Islet of Langerhans (tissue), 1 donor: Measurements from ENCODE around the gene RPUSD3.
"Not testable (repeated sequence)": the region's sequence is repeated elsewhere in the genome, so short reads cannot be mapped to it uniquely, and the experiment has no call there.

ENCODE experiments used
- FAIRE-seq: peaks from one replicate; lab custom pipeline; 2011; peaks lifted over from hg19 to GRCh38; lab: Jason Lieb, UNC

RPUSD3 gene

GRCh38 chr3:9843715-9844438 is at the start of gene RPUSD3:
Gene RPUSD3, minus strand, starts transcription at chr3:9844008. Its CDS starts 18 bp downstream, at chr3:9843990.
- no peak for FAIRE-seq

- FAIRE-seq = no peak
These were observed 47.3 kb upstream of the RPUSD3 start for GRCh38 chr3:9891072-9891622.

- no peak for FAIRE-seq
These were observed 46.7 kb upstream of the RPUSD3 start, which contains the start of gene JAGN1 for GRCh38 chr3:9890249-9891071. Gene JAGN1, plus strand, starts transcription at chr3:9890610. Its CDS starts 113 bp downstream, at chr3:9890723.

GRCh38 chr3:9889405-9889804 is 45.6 kb upstream of the RPUSD3 start:
- no peak for FAIRE-seq

GRCh38 chr3:9888540-9888939 is 44.7 kb upstream of the RPUSD3 start:
- FAIRE-seq = no peak

- no peak for FAIRE-seq
These were observed 43.7 kb upstream of the RPUSD3 start for GRCh38 chr3:9887480-9887879.

GRCh38 chr3:9886328-9886727 is 42.5 kb upstream of the RPUSD3 start:
- FAIRE-seq = no peak

- FAIRE-seq = no peak
These were observed 40.9 kb upstream of the RPUSD3 start for GRCh38 chr3:9884555-9885165.

- FAIRE-seq = no peak
These were observed 40.1 kb upstream of the RPUSD3 start for GRCh38 chr3:9883706-9884554.

- FAIRE-seq = no peak
These were observed 37.6 kb upstream of the RPUSD3 start for GRCh38 chr3:9881441-9881840.

GRCh38 chr3:9879830-9880549 is 36.2 kb upstream of the RPUSD3 start, which contains the start of gene CIDEC:
Gene CIDEC, minus strand, starts transcription at chr3:9880253. Its CDS starts 1,767 bp downstream, at chr3:9878486.
- FAIRE-seq = no peak

- no peak for FAIRE-seq
These were observed 34.9 kb upstream of the RPUSD3 start for GRCh38 chr3:9878700-9879099.

- no peak for FAIRE-seq
These were observed 33.2 kb upstream of the RPUSD3 start for GRCh38 chr3:9876991-9877390.

GRCh38 chr3:9876255-9876654 is 32.4 kb upstream of the RPUSD3 start:
- not testable (repeated sequence) for FAIRE-seq

GRCh38 chr3:9875448-9875847 is 31.6 kb upstream of the RPUSD3 start:
- FAIRE-seq = no peak

GRCh38 chr3:9872067-9872466 is 28.3 kb upstream of the RPUSD3 start:
- not testable (repeated sequence) for FAIRE-seq

GRCh38 chr3:9870978-9871377 is 27.2 kb upstream of the RPUSD3 start:
- FAIRE-seq = no peak

GRCh38 chr3:9869955-9870354 is 26.1 kb upstream of the RPUSD3 start:
- no peak for FAIRE-seq

GRCh38 chr3:9867106-9867505 is 23.3 kb upstream of the RPUSD3 start:
- FAIRE-seq = no peak

- no peak for FAIRE-seq
These were observed 22.8 kb upstream of the RPUSD3 start for GRCh38 chr3:9866639-9867038.

- FAIRE-seq = not testable (repeated sequence)
These were observed 21.4 kb upstream of the RPUSD3 start for GRCh38 chr3:9865125-9865637.
